ENCODE results near the gene OR6S1.

The OR6S1 gene, protein sequence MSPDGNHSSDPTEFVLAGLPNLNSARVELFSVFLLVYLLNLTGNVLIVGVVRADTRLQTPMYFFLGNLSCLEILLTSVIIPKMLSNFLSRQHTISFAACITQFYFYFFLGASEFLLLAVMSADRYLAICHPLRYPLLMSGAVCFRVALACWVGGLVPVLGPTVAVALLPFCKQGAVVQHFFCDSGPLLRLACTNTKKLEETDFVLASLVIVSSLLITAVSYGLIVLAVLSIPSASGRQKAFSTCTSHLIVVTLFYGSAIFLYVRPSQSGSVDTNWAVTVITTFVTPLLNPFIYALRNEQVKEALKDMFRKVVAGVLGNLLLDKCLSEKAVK

GRCh38 chr14:20641591-20641990 is at the start of gene OR6S1:
Gene OR6S1, minus strand, starts transcription at chr14:20641691. Its CDS starts 0 bp downstream, at chr14:20641691.
- no peak for DNase-seq (ENCODE audit: low spot score)

DNA sequence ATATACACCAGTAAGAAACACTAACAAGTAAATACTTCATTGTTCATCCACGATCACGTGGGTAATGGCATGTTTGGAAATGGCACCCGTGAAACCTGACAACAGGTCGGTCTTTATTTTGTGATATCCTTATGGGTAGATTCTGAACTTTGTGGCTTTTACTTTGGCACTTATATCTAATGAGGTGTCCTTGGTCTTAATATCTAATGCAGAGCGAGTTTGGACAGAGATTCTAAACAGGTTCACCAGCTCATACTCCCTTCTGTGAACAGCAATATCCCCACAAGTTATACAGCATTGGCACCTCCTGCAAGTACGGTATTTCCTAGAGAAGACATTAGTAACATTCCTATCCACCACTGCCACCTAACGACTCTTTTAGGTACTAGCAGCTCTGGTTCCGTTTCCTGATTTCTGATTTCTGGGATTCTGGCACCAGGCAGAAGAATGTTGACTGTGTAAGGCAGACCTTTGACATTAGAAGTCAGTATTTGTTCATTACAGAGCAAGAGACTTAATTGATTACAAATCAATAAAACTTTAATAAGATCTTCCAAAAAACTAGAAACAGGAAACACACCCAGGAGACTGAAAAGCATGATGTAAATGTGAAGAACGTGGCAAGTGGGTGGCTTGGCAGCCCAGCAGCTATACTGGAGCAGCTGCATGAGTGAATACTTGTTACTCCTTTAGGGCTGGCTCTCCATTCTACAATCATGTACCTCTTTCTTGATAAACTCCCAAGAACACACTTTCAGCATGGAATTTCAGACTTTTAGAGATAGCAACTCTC is 49.6 kb upstream of the OR6S1 start:
- DNase-seq (ENCODE audit: low spot score) = peak; percentile 72

- DNase-seq (ENCODE audit: low spot score) = no peak
Measured at GRCh38 chr14:20688167-20688839, 46.8 kb upstream of the OR6S1 start, which contains the start of gene ANG. Gene ANG, plus strand, starts transcription at chr14:20688764. Its CDS starts 4,801 bp downstream, at chr14:20693565.

- DNase-seq (ENCODE audit: low spot score) = no peak
Measured at GRCh38 chr14:20687362-20688166, 46.1 kb upstream of the OR6S1 start.

DNA sequence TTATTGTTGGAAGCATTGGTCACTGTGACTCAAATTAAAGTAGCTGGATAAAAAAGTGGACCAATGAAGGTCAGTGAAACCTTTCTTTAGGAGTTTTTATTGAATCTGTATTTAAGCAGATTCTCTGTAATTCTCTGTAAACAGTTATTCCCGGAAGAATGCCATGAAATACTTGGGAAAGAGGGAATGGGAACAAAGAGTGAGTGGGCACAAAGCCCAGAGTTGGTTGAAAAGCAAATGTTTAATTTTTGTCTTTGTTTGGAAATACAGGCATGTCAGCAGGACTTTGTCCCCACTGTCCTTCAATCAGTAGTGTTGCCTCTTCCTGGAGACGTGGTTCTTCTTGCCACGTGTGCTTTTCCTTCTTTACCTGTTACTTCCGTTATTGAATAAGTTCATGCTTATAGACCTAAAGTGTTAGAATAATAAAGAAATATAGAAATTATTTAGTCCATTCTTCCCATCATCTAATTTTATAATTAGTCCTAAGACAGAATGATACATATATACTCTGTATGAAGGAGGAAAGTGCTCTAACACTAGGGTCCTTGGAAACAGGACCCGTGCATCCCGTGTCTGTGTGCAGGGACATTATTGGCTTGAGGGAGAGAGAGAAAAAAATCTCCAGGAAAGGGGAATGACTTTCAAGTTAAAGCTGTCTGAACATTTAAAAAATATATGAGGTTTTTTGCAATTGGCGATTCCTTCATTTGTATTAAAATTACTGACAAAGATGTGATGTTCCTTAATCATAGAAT is 45.1 kb upstream of the OR6S1 start:
- DNase-seq (ENCODE audit: low spot score) = no peak

- peak; percentile 47 for DNase-seq (ENCODE audit: low spot score)
Measured at GRCh38 chr14:20684662-20685456, 43.4 kb upstream of the OR6S1 start.

DNA sequence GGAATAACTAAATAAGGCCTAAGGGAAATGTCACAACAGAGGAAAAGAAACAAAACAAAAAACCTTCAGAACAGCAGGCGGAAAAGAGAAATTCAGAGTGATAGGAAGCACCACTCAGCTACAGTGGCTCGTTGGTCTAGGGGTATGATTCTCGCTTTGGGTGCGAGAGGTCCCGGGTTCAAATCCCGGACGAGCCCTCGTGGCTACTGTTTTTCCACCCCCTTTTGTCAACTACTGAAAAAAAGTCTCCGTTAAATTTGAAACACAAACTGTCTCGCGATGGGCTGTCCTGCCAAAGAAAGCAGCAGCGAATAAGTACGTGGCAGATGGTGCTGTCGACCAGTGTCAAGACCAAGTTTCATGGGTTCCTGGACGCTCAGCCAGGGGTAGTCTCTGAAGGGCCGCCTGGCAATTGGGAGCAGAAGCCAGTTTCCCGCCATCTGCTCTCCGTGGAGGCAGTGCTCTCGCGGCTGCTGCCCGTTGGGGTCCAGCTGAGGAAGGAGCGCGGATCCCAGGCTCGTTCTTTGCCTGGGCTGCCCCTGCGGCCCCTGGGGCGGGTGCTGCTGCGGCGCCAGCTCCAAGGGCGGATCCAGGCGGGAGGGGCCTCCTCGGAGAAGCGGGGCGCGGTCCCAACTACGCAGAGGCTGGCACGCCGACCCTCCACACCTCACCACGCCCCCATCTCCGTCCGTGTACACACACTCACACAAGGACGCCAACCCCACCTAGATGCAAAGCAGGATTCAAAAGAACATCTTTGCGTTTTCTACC is 42.6 kb upstream of the OR6S1 start, which contains the start of gene RNASE4:
TSS of gene RNASE4 (plus strand) at position 670 of the 771 bp plus-strand sequence. CDS start 14,812 bp downstream, outside the sequence.
- DNase-seq (ENCODE audit: low spot score) = peak; percentile 81

- peak; percentile 66 for DNase-seq (ENCODE audit: low spot score)
Measured at GRCh38 chr14:20683125-20683890, 41.8 kb upstream of the OR6S1 start.

- peak; percentile 88 for DNase-seq (ENCODE audit: low spot score)
Measured at GRCh38 chr14:20682435-20683124, 41.1 kb upstream of the OR6S1 start.

DNA sequence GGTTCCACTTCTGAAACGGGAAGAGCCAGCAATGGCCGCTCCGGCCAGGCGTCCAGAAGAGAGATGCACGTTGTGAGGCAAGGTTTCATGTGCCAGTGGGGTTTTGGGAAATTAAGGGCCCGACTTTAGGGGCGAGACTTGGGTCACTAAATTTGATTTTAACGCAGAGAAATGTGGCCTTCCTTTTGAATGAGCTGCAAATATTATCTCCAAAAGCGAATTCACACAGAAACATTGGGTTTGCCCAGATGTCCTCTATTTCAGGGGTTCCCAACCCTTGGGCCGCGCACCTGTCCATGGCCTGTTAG is 40.6 kb upstream of the OR6S1 start:
- no peak for DNase-seq (ENCODE audit: low spot score)

DNA sequence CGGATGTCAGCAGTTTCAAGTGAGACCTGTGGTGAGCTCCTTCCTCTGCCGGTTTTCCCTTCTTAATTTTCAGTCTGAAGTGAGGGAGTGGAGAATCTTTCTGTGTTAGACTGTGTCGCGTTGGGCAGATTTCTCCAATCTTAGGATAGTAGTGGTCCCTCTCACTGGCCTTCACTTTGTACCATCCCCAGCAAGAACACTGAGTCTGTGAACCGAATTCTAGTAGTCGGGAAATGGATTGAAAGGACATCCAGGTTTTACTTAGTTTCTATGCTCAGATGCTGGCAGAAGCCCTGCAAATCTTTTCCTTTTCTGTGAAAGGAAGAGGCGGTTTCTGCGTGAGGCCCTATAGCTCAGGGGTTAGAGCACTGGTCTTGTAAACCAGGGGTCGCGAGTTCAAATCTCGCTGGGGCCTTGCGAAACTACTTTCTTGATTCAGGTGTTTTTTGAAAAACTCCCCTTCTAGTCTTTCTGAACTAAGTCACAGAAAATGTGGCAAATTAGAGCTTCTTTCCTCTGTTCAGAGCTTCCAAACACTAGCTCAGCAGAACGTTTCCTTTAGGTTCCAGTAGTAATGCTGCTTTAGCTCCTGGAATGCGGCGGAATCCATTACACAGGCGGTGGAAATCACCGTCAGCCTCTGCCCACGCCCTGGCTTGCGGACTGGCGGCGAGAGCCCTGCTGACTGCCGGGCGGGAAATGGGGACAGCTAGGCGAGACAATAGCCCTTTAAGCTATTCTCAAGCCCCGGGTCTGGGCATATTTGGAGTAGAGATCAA is 40.0 kb upstream of the OR6S1 start:
- DNase-seq (ENCODE audit: low spot score) = peak; percentile 58

GRCh38 chr14:20680843-20681347 is 39.4 kb upstream of the OR6S1 start:
- peak; percentile 67 for DNase-seq (ENCODE audit: low spot score)

DNA sequence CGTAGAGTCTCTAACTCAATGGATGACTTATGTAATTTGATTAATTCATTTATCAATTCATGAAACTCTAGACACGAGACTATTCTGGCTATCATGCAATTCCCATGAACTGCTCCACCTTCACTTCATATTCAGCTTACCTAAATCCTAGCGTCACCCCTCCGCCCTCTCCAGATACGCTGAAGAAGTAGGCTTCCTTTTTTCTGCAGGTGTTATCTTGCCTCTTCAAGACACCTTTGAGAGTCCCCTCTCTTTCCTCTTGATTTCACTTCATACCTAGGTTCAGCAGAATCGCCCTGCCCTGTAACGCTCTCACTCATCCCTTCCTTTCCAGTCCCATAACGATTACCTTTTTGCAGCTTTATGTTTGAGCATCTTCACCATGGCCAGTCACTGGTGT is 38.9 kb upstream of the OR6S1 start:
- no peak for DNase-seq (ENCODE audit: low spot score)

DNA sequence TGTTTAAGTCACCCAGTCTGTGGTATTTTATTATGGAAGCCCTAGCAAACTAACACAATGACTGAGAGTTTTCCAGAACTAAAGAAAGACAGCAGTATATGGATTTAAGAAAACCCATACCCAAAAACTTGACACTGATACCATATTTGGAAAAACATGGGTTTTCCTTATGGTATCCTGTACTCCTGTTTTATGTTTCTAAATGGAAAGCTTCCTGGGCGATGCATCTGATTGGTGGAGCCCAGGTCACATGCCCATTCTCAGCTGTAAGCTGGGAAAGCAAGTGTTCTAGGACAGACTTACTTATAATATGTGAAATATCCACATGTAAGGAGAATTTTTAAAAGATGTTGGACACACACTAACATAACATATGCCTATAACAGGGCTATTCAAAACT is 38.4 kb upstream of the OR6S1 start:
- DNase-seq (ENCODE audit: low spot score) = peak; percentile 37

DNA sequence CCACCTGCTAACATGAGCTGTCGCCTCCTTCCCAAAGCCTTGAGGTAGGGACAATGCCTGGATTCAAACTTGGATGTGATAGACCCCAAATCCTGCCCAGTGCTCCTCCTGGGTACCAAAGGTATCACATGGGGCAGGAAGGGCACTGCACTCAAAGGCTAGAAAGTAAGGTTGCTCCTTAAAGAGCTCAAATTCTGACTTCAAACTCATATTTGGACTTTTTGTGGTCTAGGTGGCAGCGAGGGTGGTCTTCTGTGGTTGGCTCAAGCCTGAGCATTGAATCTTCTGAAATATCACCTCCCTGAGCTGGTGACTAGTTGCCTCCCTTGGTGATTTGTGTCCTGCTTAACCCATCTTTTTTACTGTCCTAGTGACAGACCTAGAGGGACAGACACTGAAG is 34.6 kb upstream of the OR6S1 start:
- DNase-seq (ENCODE audit: low spot score) = no peak

GRCh38 chr14:20675669-20676068 is 34.2 kb upstream of the OR6S1 start:
- no peak for DNase-seq (ENCODE audit: low spot score)
